Measurements from ENCODE around the gene MTHFD1.

GRCh38 chr14:64478634-64479250 lies 90.6 kb downstream of the MTHFD1 start:
- TF ChIP-seq CTCF (IDR thresholded peaks at IDR 0.05) (peak in 5 of 6 experiments; percentile 40 to 62 (median 56)), POLR2A (IDR thresholded peaks at IDR 0.05) (no peak)
